GM15510 (cell line): ENCODE measurements around the gene TRIM14.

Experiments
- POLR2A ChIP-seq: IDR thresholded peaks from 3 replicates; pipeline ENCODE4 v1.6.1; 2011; ENCODE audit warnings: borderline replicate concordance; ENCODE audit not compliant: insufficient read length; ENCODE audit errors: extremely low read depth

TRIM14 gene

GRCh38 chr9:98078895-98079294 lies 40.1 kb downstream of the TRIM14 start:
- TF ChIP-seq POLR2A: no peak

GRCh38 chr9:98075332-98075805 lies 43.7 kb downstream of the TRIM14 start:
- TF ChIP-seq POLR2A: no peak

GRCh38 chr9:98074115-98074990 lies 44.7 kb downstream of the TRIM14 start:
- no peak for TF ChIP-seq POLR2A

GRCh38 chr9:98071737-98072136 lies 47.3 kb downstream of the TRIM14 start:
- no peak for TF ChIP-seq POLR2A

GRCh38 chr9:98070704-98071103 lies 48.3 kb downstream of the TRIM14 start:
- no peak for TF ChIP-seq POLR2A

DNA sequence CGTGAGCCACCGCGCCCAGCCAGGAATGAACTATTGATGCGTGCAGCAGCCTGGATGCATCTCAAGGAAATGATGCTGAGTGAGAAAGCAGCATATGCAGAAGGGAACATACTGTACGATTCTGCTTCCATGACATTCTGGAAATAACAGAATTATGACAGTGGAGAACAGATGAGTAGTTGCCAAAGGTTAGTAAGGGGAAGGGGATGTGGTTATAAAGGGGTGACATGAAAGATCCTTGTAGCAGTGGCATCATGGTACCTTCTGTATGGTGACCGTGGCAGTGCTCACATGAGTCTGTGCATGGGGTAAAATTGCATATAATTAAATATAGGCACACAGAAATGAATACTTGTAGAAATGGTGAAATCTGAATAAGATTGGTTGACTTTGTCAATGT lies 49.5 kb downstream of the TRIM14 start:
- TF ChIP-seq POLR2A: no peak

- TF ChIP-seq POLR2A: no peak
Measured at GRCh38 chr9:98067184-98067583, 51.8 kb downstream of the TRIM14 start.

DNA sequence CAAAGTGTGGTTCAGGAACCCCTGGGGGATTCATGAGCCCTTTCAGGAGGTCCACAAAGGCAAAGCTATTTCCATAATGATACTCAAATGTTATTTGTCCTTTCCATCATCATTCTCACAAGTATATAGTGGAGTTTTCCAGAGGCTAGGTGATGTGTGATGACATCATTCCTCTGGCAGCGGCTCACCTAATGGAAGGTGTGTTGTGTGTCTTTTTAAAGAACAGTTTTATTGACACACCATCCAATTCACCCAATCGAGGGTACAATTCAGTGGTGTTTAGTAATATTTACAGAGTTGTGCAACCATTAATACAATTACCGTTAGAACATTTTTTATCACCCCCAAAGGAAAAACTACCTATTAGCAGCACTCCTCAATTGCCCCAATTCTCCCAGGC lies 52.8 kb downstream of the TRIM14 start:
- TF ChIP-seq POLR2A: no peak

GRCh38 chr9:98064623-98065392 lies 54.2 kb downstream of the TRIM14 start:
- TF ChIP-seq POLR2A: no peak

- TF ChIP-seq POLR2A: no peak
Measured at GRCh38 chr9:98062161-98062560, 56.9 kb downstream of the TRIM14 start.

- TF ChIP-seq POLR2A: no peak
Measured at GRCh38 chr9:98057138-98057799, 61.8 kb downstream of the TRIM14 start.

GRCh38 chr9:98056269-98057137 lies 62.5 kb downstream of the TRIM14 start, which contains the start of gene NANS:
NANS (plus strand) TSS chr9:98056732; CDS start chr9:98056809, 77 bp downstream.
- TF ChIP-seq POLR2A: peak; percentile 97

GRCh38 chr9:98054376-98054951 lies 64.6 kb downstream of the TRIM14 start:
- no peak for TF ChIP-seq POLR2A

- TF ChIP-seq POLR2A: no peak
Measured at GRCh38 chr9:98050351-98050750, 68.7 kb downstream of the TRIM14 start.
